Measurements from ENCODE around the gene ZKSCAN5. TPM values are rescaled to one million over a fixed set of nuclear protein-coding genes. Genes with fewer than 3 reads are reported as not detected.

ZKSCAN5 gene
- 4.5 and 4.6 TPM in 2 replicates for polyA plus RNA-seq

GRCh38 chr7:99504603-99505323 lies at the start of gene ZKSCAN5:
ZKSCAN5 (plus strand) TSS chr7:99504662; CDS start chr7:99506045, 1,383 bp downstream.

GRCh38 chr7:99472561-99473314 lies 31.7 kb upstream of the ZKSCAN5 start, which contains the start of gene ZNF789:
ZNF789 (plus strand) TSS chr7:99472890; CDS start chr7:99476457, 3,567 bp downstream.

GRCh38 chr7:99499721-99500636 lies 4.5 kb upstream of the ZKSCAN5 start, which contains the start of gene ZNF394:
ZNF394 (minus strand) TSS chr7:99500281; CDS start chr7:99500093, 188 bp downstream.

GRCh38 chr7:99551767-99552463 lies 47.5 kb downstream of the ZKSCAN5 start, which contains the start of gene FAM200A:
FAM200A (minus strand) TSS chr7:99552114; CDS start chr7:99548407, 3,707 bp downstream.

GRCh38 chr7:99558306-99559174 lies 54.1 kb downstream of the ZKSCAN5 start, which contains the start of gene ZNF655:
ZNF655 (plus strand) TSS chr7:99558642; CDS start chr7:99560560, 1,918 bp downstream.

Other genes starting within 250 kb of the ZKSCAN5 start
- gene MYH16, start 231.8 kb upstream of the ZKSCAN5 start, polyA plus RNA-seq, result not detected in 2 replicates
- 246 and 312 TPM in 2 replicates for gene ARPC1A, start 178.8 kb upstream of the ZKSCAN5 start, polyA plus RNA-seq
- gene ARPC1B, start 129.9 kb upstream of the ZKSCAN5 start, polyA plus RNA-seq, result 0.94 and 6.6 TPM in 2 replicates
- 25.4 and 43.5 TPM in 2 replicates for gene PDAP1, start 96.1 kb upstream of the ZKSCAN5 start, polyA plus RNA-seq
- gene BUD31, start 95.7 kb upstream of the ZKSCAN5 start, polyA plus RNA-seq, result 377 and 389 TPM in 2 replicates
- 0.20 and 0.97 TPM in 2 replicates for gene PTCD1, start 65.9 kb upstream of the ZKSCAN5 start, polyA plus RNA-seq
- gene CPSF4, start 65.7 kb upstream of the ZKSCAN5 start, polyA plus RNA-seq, result 1.6 and 1.7 TPM in 2 replicates
- gene ATP5MF, start 38.5 kb upstream of the ZKSCAN5 start, polyA plus RNA-seq, result 2,919 and 3,435 TPM in 2 replicates
- gene ZNF789, start 31.8 kb upstream of the ZKSCAN5 start, polyA plus RNA-seq, result 7.8 and 8.4 TPM in 2 replicates
- gene ZNF394, start 4.4 kb upstream of the ZKSCAN5 start, polyA plus RNA-seq, result 0.63 and 2.4 TPM in 2 replicates
- 10.5 TPM in 2 replicates for gene FAM200A, start 47.5 kb downstream of the ZKSCAN5 start, polyA plus RNA-seq
- gene ZNF655, start 54.0 kb downstream of the ZKSCAN5 start, polyA plus RNA-seq, result 25.2 and 29.7 TPM in 2 replicates
- gene TMEM225B, start 93.6 kb downstream of the ZKSCAN5 start, polyA plus RNA-seq, result not detected in 2 replicates
- 0.45 and 1.1 TPM in 2 replicates for gene ZSCAN25, start 112.3 kb downstream of the ZKSCAN5 start, polyA plus RNA-seq
- gene CYP3A5, start 175.3 kb downstream of the ZKSCAN5 start, polyA plus RNA-seq, result 0.27 and 0.42 TPM in 2 replicates
- gene CYP3A7, start 230.5 kb downstream of the ZKSCAN5 start, polyA plus RNA-seq, result not detected in 2 replicates

Data from Purkinje cell (primary cell).